Esophagus (tissue), 2 donors: Measurements from ENCODE around the gene GCKR. TPM values are rescaled to one million over a fixed set of nuclear protein-coding genes. Genes with fewer than 3 reads are reported as not detected.

Experiments
- H3K27ac ChIP-seq, 2 donors: one replicate each; pipeline ENCODE4 v1.5.1; 2013; ENCODE audit warnings: low read depth in 2 of 2, mild to moderate bottlenecking in 2 of 2, inconsistent platforms in 1 of 2, low read length in 1 of 2, moderate library complexity in 1 of 2
- H3K27me3 ChIP-seq, 2 donors: one replicate each; pipeline ENCODE4 v1.6.1; 2013; ENCODE audit warnings: low read length in 2 of 2, control low read depth in 1 of 2, mild to moderate bottlenecking in 1 of 2; ENCODE audit not compliant: insufficient read depth in 2 of 2, control insufficient read depth in 1 of 2
- H3K36me3 ChIP-seq, 2 donors: one replicate each; pipeline ENCODE4 v1.6.1; 2013; ENCODE audit warnings: low read length in 1 of 2; ENCODE audit not compliant: control insufficient read depth in 2 of 2, insufficient read depth in 2 of 2
- H3K4me1 ChIP-seq, 2 donors: one replicate each; pipeline ENCODE4 v1.6.1; 2013; ENCODE audit warnings: low read length in 1 of 2; ENCODE audit not compliant: control insufficient read depth in 2 of 2, insufficient read depth in 2 of 2
- H3K4me3 ChIP-seq, 2 donors: one replicate each; pipeline ENCODE4 v1.5.1; 2013; ENCODE audit warnings: low read length in 2 of 2, mild to moderate bottlenecking in 2 of 2, low read depth in 1 of 2, moderate library complexity in 1 of 2
- H3K9me3 ChIP-seq, 2 donors: one replicate each; pipeline ENCODE4 v1.6.1; 2013; ENCODE audit warnings: mild to moderate bottlenecking in 2 of 2, low read depth in 1 of 2, low read length in 1 of 2, moderate library complexity in 1 of 2; ENCODE audit not compliant: control insufficient read depth in 2 of 2, insufficient read depth in 1 of 2
- WGBS, 2 donors: extraction: QIAGEN DNeasy Blood & Tissue Kit; methylation state at CpG; one replicate each; pipeline ENCODE4 v1.1.7; 2013; 5-methylcytosine and 5-hydroxymethylcytosine counted together
- polyA plus RNA-seq, 2 donors: library from polyadenylated mRNA; stranded (reverse); fragments of 200-250 nt; gene quantifications; one replicate each; pipeline ENCODE4 v1.2.3, GENCODE V29; 2013
- donor health status: healthy with polysubstance abuse.
- donor health status: Bipolar disorder and iron deficiency.

The GCKR gene
- polyA plus RNA-seq, 2 donors = 2.1 to 4.0 TPM

DNA sequence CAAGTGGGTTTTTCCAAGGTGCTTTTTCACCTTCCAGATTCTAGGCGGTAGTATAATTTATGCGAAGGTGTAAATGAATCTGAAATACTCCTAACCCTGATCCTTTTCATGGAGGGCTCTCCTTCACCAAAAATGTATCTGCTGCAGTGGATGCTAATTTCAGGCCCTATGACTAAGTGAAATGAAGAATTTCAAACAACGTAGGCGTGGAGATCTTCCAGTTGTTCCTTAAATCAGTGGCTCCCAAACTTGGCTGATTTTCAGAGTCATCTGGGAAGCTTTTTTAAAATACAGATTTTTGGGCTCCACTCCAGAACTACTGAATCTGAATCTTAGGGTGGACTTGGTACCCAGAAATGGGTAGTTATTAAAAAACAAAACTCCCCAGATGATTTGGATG, 5.5 kb downstream of the GCKR start:
- Histone ChIP-seq H3K4me3 (no peak overlapping the region), H3K36me3 (no peaks in the 10 kb centered on the region), H3K27ac (no peak overlapping the region), H3K27me3 (no peaks in the 10 kb centered on the region), H3K9me3 (no peaks in the 10 kb centered on the region), H3K4me1 (peaks cover 0 to 4% of the 10 kb centered on the region in 2 donors)
- WGBS, 2 donors = 71 to 85% methylated on average over 4 of the region's 4 CpGs

DNA sequence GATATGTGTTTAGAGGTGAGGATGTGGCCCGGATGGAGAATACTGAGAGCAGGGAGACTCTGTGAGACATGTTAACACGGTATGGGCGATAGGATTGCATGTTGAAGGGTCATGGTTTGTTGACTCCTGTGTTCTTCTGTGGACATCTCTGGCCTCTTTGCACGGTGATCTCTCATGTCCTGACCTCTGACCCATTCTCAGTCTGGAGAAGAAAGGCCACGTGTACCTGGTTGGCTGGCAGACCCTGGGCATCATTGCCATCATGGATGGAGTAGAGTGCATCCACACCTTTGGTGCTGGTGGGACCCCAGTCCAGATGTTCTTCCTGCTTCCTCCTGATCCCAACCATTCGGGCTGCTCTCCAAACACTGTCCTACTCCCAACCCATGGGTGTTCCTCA, 9.9 kb downstream of the GCKR start:
- WGBS, 2 donors = 84 to 86% methylated on average over 6 of the region's 6 CpGs
- no peak overlapping the region for H3K27ac ChIP-seq
- no peaks in the 10 kb centered on the region for H3K27me3 ChIP-seq

DNA sequence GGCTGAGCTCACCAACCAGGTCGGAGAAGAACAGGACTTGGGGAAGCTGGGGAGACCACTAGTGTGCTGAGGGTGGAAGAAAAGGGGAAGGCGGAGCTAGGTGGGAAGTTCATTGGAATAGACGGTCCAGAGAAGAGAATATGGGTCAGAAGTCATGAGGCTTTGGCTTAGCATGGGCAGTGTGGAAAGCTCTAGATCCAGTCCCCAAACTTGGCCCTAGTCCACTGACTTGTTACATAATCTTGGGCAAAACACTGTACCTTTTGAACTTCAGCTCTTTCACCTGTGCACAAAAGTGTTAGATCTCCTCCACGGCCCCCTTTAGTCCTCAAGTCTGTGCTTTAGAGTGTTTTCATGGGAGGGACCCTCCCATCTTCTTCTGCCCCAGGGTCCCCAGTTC, 10.7 kb downstream of the GCKR start:
- no peaks in the 10 kb centered on the region for H3K36me3 ChIP-seq
- no peak overlapping the region for H3K4me3 ChIP-seq
- no peaks in the 10 kb centered on the region for H3K9me3 ChIP-seq
- 66 to 72% methylated on average over 4 of the region's 4 CpGs for WGBS, 2 donors
- H3K27ac ChIP-seq = no peak overlapping the region
- no peaks in the 10 kb centered on the region for H3K4me1 ChIP-seq
- no peaks in the 10 kb centered on the region for H3K27me3 ChIP-seq

More for the DNA sequence above, 9.9 kb downstream of the GCKR start:
- no peaks in the 10 kb centered on the region for H3K9me3 ChIP-seq
- no peaks in the 10 kb centered on the region for H3K4me1 ChIP-seq
- H3K4me3 ChIP-seq = no peak overlapping the region
- H3K36me3 ChIP-seq = no peaks in the 10 kb centered on the region

DNA sequence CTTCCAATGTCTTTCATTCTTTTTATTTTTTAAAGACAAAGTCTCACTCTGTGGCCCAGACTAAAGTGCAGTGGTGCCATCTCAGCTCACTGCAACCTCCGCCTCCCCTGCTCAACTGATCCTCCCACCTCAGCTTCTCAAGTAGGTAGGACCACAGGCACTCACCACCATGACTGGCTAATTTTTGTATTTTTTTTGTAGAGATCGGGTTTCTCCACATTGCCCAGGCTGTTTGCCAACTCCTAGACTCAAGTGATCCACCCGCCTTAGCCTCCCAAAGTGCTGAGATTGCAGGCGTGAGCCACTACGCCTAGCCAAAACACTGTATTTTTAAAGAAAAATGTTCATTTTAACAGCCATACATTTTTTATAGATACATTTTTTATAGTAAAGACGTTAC, 12.7 kb downstream of the GCKR start:
- H3K4me3 ChIP-seq = no peak overlapping the region
- no peaks in the 10 kb centered on the region for H3K27me3 ChIP-seq
- H3K9me3 ChIP-seq = no peaks in the 10 kb centered on the region
- no peak overlapping the region for H3K27ac ChIP-seq
- no peaks in the 10 kb centered on the region for H3K4me1 ChIP-seq
- no peaks in the 10 kb centered on the region for H3K36me3 ChIP-seq
- 44 to 58% methylated on average over 6 of the region's 6 CpGs for WGBS, 2 donors

DNA sequence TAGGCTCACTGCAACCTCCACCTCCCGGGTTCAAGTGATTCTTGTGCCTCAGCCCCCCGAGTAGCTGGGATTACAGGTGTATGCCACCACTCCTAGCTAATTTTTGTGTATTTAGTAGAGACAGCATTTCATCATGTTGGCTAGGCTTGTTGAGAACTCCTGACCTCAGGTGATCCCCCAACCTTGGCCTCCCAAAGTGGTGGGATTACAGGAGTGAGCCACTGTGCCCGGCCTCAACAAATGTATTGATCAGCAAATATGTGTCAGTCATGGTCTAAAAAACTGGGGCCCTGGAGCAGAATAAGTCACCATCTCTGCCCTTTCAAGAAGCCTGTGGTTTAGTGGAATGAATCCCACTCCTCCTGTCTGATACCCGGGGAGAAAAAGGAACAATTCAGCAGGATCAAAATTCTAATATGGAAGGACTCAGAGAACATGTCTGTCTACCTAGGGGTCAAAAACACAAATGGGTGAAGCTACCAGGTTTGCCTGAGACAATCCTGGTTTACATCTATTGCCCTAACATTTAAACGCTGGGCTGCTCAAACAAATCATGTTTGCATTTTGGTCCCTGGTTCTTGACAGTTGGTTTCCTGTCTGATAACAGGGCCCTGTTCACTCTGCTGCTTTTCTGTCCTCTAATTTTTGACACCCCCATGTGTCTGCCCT, 21.6 kb downstream of the GCKR start:
- no peaks in the 10 kb centered on the region for H3K4me1 ChIP-seq
- H3K4me3 ChIP-seq = no peak overlapping the region
- WGBS, 2 donors = 63 to 77% methylated on average over 5 of the region's 5 CpGs
- H3K9me3 ChIP-seq = no peaks in the 10 kb centered on the region
- H3K27me3 ChIP-seq = no peaks in the 10 kb centered on the region
- no peaks in the 10 kb centered on the region for H3K36me3 ChIP-seq
- H3K27ac ChIP-seq = no peak overlapping the region

DNA sequence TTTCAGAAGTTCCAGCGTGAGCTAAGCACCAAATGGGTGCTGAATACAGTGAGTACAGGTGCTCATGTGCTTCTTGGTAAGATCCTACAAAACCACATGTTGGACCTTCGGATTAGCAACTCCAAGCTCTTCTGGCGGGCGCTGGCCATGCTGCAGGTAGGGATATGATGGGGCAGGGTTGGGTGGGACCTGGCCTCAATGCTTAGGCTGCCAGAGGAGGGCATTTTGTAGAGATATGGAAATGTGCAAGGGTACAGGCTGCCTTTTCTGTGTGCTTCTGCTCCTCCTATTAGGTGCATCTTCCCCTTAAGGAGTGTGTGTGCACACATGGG, 22.1 kb downstream of the GCKR start:
- Histone ChIP-seq H3K4me1 (no peaks in the 10 kb centered on the region), H3K9me3 (no peaks in the 10 kb centered on the region), H3K27ac (no peak overlapping the region), H3K27me3 (no peaks in the 10 kb centered on the region), H3K4me3 (no peak overlapping the region), H3K36me3 (no peaks in the 10 kb centered on the region)
- WGBS, 2 donors = 81 to 86% methylated on average over 4 of the region's 4 CpGs

DNA sequence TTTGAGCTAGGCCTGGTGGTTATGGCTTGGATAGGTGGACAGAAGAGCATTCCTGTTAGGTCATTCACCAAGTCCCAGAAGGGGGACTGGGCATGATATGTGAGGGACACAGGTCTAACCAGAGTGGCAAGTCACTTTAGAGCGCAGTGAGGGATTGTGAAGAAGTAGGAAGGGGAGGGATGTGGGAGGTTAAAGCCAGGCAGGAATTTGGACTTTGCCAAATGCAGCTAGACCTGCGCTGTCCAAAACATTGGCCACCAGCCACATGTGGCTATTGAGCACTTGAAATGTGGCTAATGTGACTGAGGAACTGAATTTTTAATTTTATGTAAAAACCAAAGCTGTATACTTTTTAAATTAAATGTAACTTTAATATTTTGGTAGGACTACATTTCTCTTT, 23.7 kb downstream of the GCKR start:
- no peaks in the 10 kb centered on the region for H3K36me3 ChIP-seq
- WGBS, 2 donors = 90 to 93% methylated on average over 2 of the region's 2 CpGs
- H3K27ac ChIP-seq = no peak overlapping the region
- H3K9me3 ChIP-seq = no peaks in the 10 kb centered on the region
- H3K4me3 ChIP-seq = no peak overlapping the region
- H3K27me3 ChIP-seq = no peaks in the 10 kb centered on the region
- no peaks in the 10 kb centered on the region for H3K4me1 ChIP-seq

DNA sequence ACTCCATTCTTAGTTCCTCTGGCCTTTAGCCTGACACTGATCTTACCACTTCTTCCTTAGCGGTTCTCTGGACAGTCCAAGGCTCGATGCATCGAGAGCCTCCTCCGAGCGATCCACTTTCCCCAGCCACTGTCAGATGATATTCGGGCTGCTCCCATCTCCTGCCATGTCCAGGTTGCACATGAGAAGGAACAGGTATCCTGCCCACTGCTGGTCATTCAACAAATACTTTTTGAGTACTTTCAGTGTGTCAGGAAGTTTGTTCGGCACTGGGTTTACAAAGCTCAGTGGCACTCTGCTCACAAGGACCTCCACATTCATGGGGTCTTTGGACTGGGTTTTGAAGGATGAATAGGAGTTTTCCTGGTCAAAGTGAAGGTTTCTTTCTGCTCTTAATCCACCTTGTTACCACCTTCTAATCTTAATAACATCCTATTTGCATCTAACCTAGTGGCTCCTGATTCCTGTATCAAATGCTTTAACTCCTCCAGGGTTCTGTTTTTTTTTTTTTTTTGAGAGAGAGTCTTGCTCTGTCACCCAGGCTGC, 25.8 kb downstream of the GCKR start:
- no peaks in the 10 kb centered on the region for H3K36me3 ChIP-seq
- WGBS, 2 donors = 92% methylated on average over 7 of the region's 7 CpGs

DNA sequence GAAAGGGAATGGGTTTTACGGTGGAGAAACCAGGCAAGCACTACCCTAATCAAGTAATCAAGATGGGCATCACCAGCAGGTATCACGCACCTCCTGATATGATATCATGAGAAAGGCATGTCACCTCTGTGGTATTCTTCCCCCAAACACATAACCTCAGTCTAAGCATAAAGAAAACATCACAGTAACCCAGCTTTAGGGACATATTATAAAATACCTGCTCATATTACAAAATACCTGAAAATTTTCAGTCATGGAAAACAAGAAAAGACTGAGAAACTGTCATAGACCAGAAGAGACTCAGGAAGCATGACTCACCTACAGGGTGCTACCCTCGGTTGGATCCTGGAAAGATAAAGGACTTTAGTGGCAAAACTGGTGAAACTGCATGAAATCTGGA, 30.5 kb downstream of the GCKR start:
- no peaks in the 10 kb centered on the region for H3K9me3 ChIP-seq
- H3K27ac ChIP-seq = no peak overlapping the region
- H3K4me3 ChIP-seq = no peak overlapping the region
- 64 to 66% methylated on average over 3 of the region's 3 CpGs for WGBS, 2 donors
- H3K4me1 ChIP-seq = no peaks in the 10 kb centered on the region
- no peaks in the 10 kb centered on the region for H3K36me3 ChIP-seq
- H3K27me3 ChIP-seq = no peaks in the 10 kb centered on the region

More for the DNA sequence above, 25.8 kb downstream of the GCKR start:
- H3K4me3 ChIP-seq = no peak overlapping the region
- H3K9me3 ChIP-seq = no peaks in the 10 kb centered on the region
- no peaks in the 10 kb centered on the region for H3K4me1 ChIP-seq
- H3K27me3 ChIP-seq = no peaks in the 10 kb centered on the region
- H3K27ac ChIP-seq = no peak overlapping the region

DNA sequence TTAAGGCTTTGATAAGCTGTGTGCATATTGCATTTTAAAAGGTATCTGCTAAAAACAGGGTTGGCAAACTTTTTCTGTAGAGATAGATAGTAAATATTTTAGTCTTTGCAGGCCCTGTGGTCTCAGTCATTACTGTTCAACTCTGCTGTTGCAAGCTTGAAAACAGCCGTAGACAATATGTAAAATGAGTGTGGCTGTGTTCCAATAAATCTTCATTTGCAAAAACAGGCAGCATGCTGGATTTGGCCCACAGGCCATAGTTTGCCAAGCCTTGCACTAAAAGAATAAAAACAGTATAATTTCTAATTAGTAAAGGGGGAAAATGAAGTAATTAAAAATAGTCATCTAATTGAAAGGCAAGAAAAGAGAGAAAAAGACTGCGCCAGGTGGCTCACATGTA, 35.3 kb downstream of the GCKR start:
- WGBS, 2 donors = 81% methylated on average over 2 of the region's 2 CpGs
- H3K36me3 ChIP-seq = no peaks in the 10 kb centered on the region
- no peaks in the 10 kb centered on the region for H3K9me3 ChIP-seq
- no peaks in the 10 kb centered on the region for H3K4me1 ChIP-seq
- no peak overlapping the region for H3K4me3 ChIP-seq
- no peaks in the 10 kb centered on the region for H3K27me3 ChIP-seq
- no peak overlapping the region for H3K27ac ChIP-seq
